A549 (cell line): Measurements from ENCODE around the gene BIRC7.

Experiments
- BHLHE40 ChIP-seq: IDR thresholded peaks from 2 replicates; pipeline ENCODE4 v1.6.1; 2012; ENCODE audit warnings: low read depth, low read length, inconsistent platforms
- EP300 ChIP-seq, 2 experiments: fragments of >200 bp; sonication (Bioruptor Twin); formaldehyde crosslinking; IDR thresholded peaks; 2 replicates in 1 of 2; 3 replicates in 1 of 2; pipeline ENCODE4 v1.6.1; 2016 to 2017
- HDAC2 ChIP-seq: fragments of 200-600 bp; sonication (generic); IDR thresholded peaks from 2 replicates; pipeline ENCODE4 v1.6.1; 2016
- MAZ ChIP-seq: fragments of 150-350 bp; IDR thresholded peaks from 2 replicates; pipeline ENCODE4 v1.6.1; 2014; ENCODE audit warnings: antibody characterized with exemption, low read depth, low read length, borderline replicate concordance
- POLR2A ChIP-seq: IDR thresholded peaks from 2 replicates; pipeline ENCODE4 v1.6.1; 2012; ENCODE audit warnings: mild to moderate bottlenecking, low read length
- REST ChIP-seq: fragments of 200-600 bp; sonication (generic); IDR thresholded peaks from 2 replicates; pipeline ENCODE4 v1.6.1; 2016; ENCODE audit warnings: antibody characterized with exemption, mild to moderate bottlenecking, moderate library complexity
- RFX5 ChIP-seq: fragments of 450-650 bp; IDR thresholded peaks from 2 replicates; pipeline ENCODE4 v1.7.1; 2014; ENCODE audit warnings: antibody characterized with exemption, mild to moderate bottlenecking, moderate library complexity
- USF2 ChIP-seq: fragments of 450-650 bp; IDR thresholded peaks from 2 replicates; pipeline ENCODE4 v1.6.1; 2014; ENCODE audit warnings: antibody characterized with exemption
- ZFP36 ChIP-seq: fragments of 450-650 bp; IDR thresholded peaks from 2 replicates; pipeline ENCODE4 v1.6.1; 2014; ENCODE audit warnings: borderline replicate concordance; ENCODE audit not compliant: partially characterized antibody
- TF ChIP-seq, protein P1 (sequence below): fragments of >200 bp; sonication (Bioruptor Twin); formaldehyde crosslinking; IDR thresholded peaks from 3 replicates; pipeline ENCODE4 v1.5.1; 2016

GRCh38 chr20:63261795-63262528 is 26.3 kb downstream of the BIRC7 start:
- TF ChIP-seq, protein P1, sequence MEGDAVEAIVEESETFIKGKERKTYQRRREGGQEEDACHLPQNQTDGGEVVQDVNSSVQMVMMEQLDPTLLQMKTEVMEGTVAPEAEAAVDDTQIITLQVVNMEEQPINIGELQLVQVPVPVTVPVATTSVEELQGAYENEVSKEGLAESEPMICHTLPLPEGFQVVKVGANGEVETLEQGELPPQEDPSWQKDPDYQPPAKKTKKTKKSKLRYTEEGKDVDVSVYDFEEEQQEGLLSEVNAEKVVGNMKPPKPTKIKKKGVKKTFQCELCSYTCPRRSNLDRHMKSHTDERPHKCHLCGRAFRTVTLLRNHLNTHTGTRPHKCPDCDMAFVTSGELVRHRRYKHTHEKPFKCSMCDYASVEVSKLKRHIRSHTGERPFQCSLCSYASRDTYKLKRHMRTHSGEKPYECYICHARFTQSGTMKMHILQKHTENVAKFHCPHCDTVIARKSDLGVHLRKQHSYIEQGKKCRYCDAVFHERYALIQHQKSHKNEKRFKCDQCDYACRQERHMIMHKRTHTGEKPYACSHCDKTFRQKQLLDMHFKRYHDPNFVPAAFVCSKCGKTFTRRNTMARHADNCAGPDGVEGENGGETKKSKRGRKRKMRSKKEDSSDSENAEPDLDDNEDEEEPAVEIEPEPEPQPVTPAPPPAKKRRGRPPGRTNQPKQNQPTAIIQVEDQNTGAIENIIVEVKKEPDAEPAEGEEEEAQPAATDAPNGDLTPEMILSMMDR: no peak
- TF ChIP-seq HDAC2: no peak
- TF ChIP-seq USF2: no peak
- no peak for TF ChIP-seq RFX5
- no peak for TF ChIP-seq ZFP36
- no peak for TF ChIP-seq MAZ
- no peak for TF ChIP-seq REST
- TF ChIP-seq POLR2A: no peak
- TF ChIP-seq EP300 (IDR thresholded peaks at IDR 0.05): no peak
- no peak for TF ChIP-seq BHLHE40
